Measurements from ENCODE around the gene INPP4A.
"Not testable (repeated sequence)": the region's sequence is repeated elsewhere in the genome, so short reads cannot be mapped to it uniquely, and the experiment has no call there.

The INPP4A gene

DNA sequence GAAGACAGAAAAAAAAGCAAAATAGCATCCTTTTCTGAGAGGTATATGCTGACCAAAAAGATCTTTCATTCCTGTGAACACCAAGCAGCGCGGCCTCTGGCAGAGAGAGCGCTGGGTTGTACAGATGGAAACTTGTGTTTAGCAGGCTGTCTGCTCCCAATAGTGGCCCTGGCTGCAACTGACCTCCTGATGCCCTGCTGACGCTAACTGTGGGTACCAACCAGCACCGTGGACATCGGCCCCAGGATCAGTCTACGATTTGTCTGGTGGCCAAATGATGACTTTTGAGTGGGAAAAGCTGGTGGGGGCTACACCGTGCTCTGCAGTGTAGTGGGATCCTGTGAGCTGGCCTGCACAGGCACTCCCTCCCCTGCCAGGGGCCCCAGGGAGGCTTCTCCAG is 147.9 kb downstream of the INPP4A start:
- H3K27me3 ChIP-seq (ENCODE audit: control insufficient read depth in 1 of 2, insufficient read depth in 2 of 2, low read length in 2 of 2) = no peaks in the 10 kb centered on the region
- H3K9me3 ChIP-seq (ENCODE audit: control insufficient read depth in 1 of 2, low read length in 2 of 2) = no peaks in the 10 kb centered on the region
- peaks cover 0 to 23% of the 10 kb centered on the region in 2 donors for H3K36me3 ChIP-seq (ENCODE audit: control insufficient read depth in 1 of 2, insufficient read depth in 2 of 2, low read length in 2 of 2)
- H3K9ac ChIP-seq (ENCODE audit: low read depth in 1 of 2, low read length in 2 of 2) = no peak overlapping the region
- no peak overlapping the region for H3K4me3 ChIP-seq (ENCODE audit: low read depth in 1 of 2, low read length in 2 of 2)
- H3K4me1 ChIP-seq (ENCODE audit: control insufficient read depth in 1 of 2, insufficient read depth in 2 of 2, low read length in 2 of 2) = no peaks in the 10 kb centered on the region
- H3K27ac ChIP-seq (ENCODE audit: low read depth, low read length) = no peak overlapping the region

DNA sequence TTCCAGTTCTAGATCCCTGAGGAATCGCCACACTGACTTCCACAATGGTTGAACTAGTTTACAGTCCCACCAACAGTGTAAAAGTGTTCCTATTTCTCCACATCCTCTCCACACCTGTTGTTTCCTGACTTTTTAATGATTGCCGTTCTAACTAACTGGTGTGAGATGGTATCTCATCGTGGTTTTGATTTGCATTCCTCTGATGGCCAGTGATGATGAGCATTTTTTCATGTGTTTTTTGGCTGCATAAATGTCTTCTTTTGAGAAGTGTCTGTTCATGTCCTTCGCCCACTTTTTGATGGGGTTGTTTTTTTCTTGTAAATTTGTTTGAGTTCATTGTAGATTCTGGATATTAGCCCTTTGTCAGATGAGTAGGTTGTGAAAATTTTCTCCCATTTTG is 150.0 kb downstream of the INPP4A start:
- H3K36me3 ChIP-seq (ENCODE audit: control insufficient read depth in 1 of 2, insufficient read depth in 2 of 2, low read length in 2 of 2) = peaks cover 0 to 38% of the 10 kb centered on the region in 2 donors
- H3K27ac ChIP-seq (ENCODE audit: low read depth, low read length); H3K9ac ChIP-seq (ENCODE audit: low read depth in 1 of 2, low read length in 2 of 2); H3K27me3 ChIP-seq (ENCODE audit: control insufficient read depth in 1 of 2, insufficient read depth in 2 of 2, low read length in 2 of 2); H3K4me1 ChIP-seq (ENCODE audit: control insufficient read depth in 1 of 2, insufficient read depth in 2 of 2, low read length in 2 of 2); H3K4me3 ChIP-seq (ENCODE audit: low read depth in 1 of 2, low read length in 2 of 2); H3K9me3 ChIP-seq (ENCODE audit: control insufficient read depth in 1 of 2, low read length in 2 of 2): not testable (repeated sequence)

DNA sequence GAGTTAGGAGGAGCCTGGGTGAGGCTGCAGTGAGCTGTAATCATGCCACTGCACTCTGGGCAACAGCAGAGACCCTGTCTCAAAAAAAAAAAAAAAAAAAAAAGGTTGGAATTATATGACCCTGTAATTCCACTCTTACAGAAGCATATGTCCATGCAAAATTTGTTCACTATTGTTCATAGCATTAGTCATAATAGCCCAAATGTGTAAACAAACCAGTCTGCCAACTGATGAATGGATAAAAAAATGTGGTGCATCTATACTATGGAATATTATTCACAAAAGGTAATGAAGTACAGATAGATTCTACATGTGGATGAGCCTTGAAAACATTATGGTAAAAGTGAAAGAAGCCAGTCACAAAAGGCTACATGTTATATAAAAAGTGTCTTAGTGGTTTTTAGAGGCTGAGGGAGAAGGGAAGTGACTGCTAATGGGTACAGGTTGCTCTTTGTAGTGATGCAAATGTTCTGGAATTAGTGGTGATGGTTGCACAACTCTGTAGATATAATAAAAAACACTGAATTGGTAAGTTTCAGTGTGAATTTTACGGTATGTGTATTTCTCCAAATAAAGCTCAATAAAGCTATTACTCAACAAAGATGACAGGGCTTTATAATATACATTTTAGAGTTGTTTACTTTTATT is 154.2 kb downstream of the INPP4A start:
- Histone ChIP-seq H3K9ac (ENCODE audit: low read depth in 1 of 2, low read length in 2 of 2) (no peak overlapping the region), H3K27me3 (ENCODE audit: control insufficient read depth in 1 of 2, insufficient read depth in 2 of 2, low read length in 2 of 2) (no peaks in the 10 kb centered on the region), H3K36me3 (ENCODE audit: control insufficient read depth in 1 of 2, insufficient read depth in 2 of 2, low read length in 2 of 2) (peaks cover 8 to 47% of the 10 kb centered on the region in 2 donors), H3K4me3 (ENCODE audit: low read depth in 1 of 2, low read length in 2 of 2) (no peak overlapping the region), H3K4me1 (ENCODE audit: control insufficient read depth in 1 of 2, insufficient read depth in 2 of 2, low read length in 2 of 2) (no peaks in the 10 kb centered on the region), H3K27ac (ENCODE audit: low read depth, low read length) (no peak overlapping the region), H3K9me3 (ENCODE audit: control insufficient read depth in 1 of 2, low read length in 2 of 2) (no peaks in the 10 kb centered on the region)

DNA sequence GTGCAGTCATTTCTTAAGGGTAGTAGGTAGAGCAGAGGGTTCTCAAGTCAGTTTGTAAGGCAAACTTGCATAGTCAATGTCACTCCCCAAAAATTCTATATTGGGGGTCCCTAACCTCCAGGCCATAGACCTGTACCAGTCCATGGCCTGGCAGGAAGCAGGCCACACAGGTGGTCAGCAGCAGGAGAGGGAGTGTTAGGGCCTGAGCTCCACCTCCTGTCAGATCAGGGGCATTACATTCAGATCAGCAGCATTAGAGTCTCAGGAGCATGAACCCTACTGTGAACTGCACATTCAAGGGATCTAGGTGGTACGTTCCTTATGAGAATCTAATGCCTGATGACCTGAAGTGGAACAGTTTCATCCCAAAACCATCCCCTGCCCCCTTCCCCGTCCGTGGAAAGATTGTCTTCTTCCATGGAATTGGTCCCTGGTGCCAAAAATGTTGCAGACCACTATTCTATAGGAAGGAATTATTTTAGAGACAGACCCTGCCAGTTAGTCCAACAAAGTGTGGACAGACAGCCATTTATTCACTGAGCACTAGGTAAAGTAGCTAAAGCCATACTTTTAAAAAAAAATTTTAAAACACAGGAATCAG is 157.0 kb downstream of the INPP4A start:
- Histone ChIP-seq H3K27me3 (ENCODE audit: control insufficient read depth in 1 of 2, insufficient read depth in 2 of 2, low read length in 2 of 2) (no peaks in the 10 kb centered on the region), H3K4me1 (ENCODE audit: control insufficient read depth in 1 of 2, insufficient read depth in 2 of 2, low read length in 2 of 2) (peaks cover 4 to 5% of the 10 kb centered on the region in 2 donors), H3K27ac (ENCODE audit: low read depth, low read length) (no peak overlapping the region), H3K4me3 (ENCODE audit: low read depth in 1 of 2, low read length in 2 of 2) (no peak overlapping the region), H3K36me3 (ENCODE audit: control insufficient read depth in 1 of 2, insufficient read depth in 2 of 2, low read length in 2 of 2) (peaks cover 8 to 47% of the 10 kb centered on the region in 2 donors), H3K9ac (ENCODE audit: low read depth in 1 of 2, low read length in 2 of 2) (no peak overlapping the region), H3K9me3 (ENCODE audit: control insufficient read depth in 1 of 2, low read length in 2 of 2) (no peaks in the 10 kb centered on the region)

- Histone ChIP-seq H3K4me3 (ENCODE audit: low read depth in 1 of 2, low read length in 2 of 2) (no peak overlapping the region), H3K27me3 (ENCODE audit: control insufficient read depth in 1 of 2, insufficient read depth in 2 of 2, low read length in 2 of 2) (no peaks in the 10 kb centered on the region), H3K36me3 (ENCODE audit: control insufficient read depth in 1 of 2, insufficient read depth in 2 of 2, low read length in 2 of 2) (peaks cover 8 to 28% of the 10 kb centered on the region in 2 donors), H3K27ac (ENCODE audit: low read depth, low read length) (no peak overlapping the region), H3K9me3 (ENCODE audit: control insufficient read depth in 1 of 2, low read length in 2 of 2) (no peaks in the 10 kb centered on the region), H3K4me1 (ENCODE audit: control insufficient read depth in 1 of 2, insufficient read depth in 2 of 2, low read length in 2 of 2) (peaks cover 20 to 22% of the 10 kb centered on the region in 2 donors), H3K9ac (ENCODE audit: low read depth in 1 of 2, low read length in 2 of 2) (no peak overlapping the region)
These were observed 159.9 kb downstream of the INPP4A start for GRCh38 chr2:98604547-98604946.

DNA sequence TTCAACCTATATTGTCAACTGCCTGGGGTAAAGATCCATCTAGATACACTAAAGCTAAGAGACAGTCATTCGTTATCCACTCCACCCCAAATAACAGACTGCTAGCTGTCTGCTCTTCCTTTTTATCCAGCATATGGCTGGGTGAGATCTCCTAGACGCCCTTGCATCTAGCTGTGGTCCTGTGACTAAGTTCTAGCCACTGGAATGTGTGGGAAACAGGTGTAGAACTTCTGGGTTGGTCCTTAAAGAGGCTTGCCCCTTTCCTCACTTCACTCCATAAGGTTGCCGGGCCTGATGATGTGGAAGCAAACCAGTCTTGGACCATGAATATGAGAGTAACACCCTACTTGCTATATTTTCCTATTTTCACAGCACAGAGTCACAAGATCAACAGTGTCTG is 160.4 kb downstream of the INPP4A start:
- H3K4me3 ChIP-seq (ENCODE audit: low read depth in 1 of 2, low read length in 2 of 2) = no peak overlapping the region
- peaks cover 25 to 27% of the 10 kb centered on the region in 2 donors for H3K4me1 ChIP-seq (ENCODE audit: control insufficient read depth in 1 of 2, insufficient read depth in 2 of 2, low read length in 2 of 2)
- no peaks in the 10 kb centered on the region for H3K9me3 ChIP-seq (ENCODE audit: control insufficient read depth in 1 of 2, low read length in 2 of 2)
- peaks cover 5 to 23% of the 10 kb centered on the region in 2 donors for H3K36me3 ChIP-seq (ENCODE audit: control insufficient read depth in 1 of 2, insufficient read depth in 2 of 2, low read length in 2 of 2)
- H3K9ac ChIP-seq (ENCODE audit: low read depth in 1 of 2, low read length in 2 of 2) = no peak overlapping the region
- no peak overlapping the region for H3K27ac ChIP-seq (ENCODE audit: low read depth, low read length)
- no peaks in the 10 kb centered on the region for H3K27me3 ChIP-seq (ENCODE audit: control insufficient read depth in 1 of 2, insufficient read depth in 2 of 2, low read length in 2 of 2)

DNA sequence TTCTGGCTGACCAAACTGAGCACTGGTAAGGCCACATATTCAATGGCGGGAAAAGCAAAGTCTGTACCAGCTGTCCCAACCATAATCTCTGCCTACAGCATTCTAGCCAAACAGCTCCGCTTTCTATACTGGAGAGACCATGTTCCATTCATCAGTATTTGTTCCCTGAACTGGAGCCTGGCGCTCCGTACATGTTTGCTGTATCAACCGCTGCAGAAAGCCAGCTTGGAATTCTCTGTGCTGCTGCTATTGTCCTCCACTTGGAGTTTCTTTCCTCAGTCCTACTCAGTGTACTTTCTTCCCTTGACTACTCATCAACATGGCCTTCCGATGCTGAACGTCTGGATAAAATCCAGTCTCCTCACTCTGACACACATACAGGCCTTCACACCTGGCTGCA is 161.8 kb downstream of the INPP4A start:
- Histone ChIP-seq H3K4me3 (ENCODE audit: low read depth in 1 of 2, low read length in 2 of 2) (peak overlapping the region in 1 of 2 donors; percentile 93), H3K4me1 (ENCODE audit: control insufficient read depth in 1 of 2, insufficient read depth in 2 of 2, low read length in 2 of 2) (peaks cover 34% of the 10 kb centered on the region in 2 donors), H3K27ac (ENCODE audit: low read depth, low read length) (no peak overlapping the region), H3K9me3 (ENCODE audit: control insufficient read depth in 1 of 2, low read length in 2 of 2) (no peaks in the 10 kb centered on the region), H3K36me3 (ENCODE audit: control insufficient read depth in 1 of 2, insufficient read depth in 2 of 2, low read length in 2 of 2) (peaks cover 0 to 23% of the 10 kb centered on the region in 2 donors), H3K27me3 (ENCODE audit: control insufficient read depth in 1 of 2, insufficient read depth in 2 of 2, low read length in 2 of 2) (no peaks in the 10 kb centered on the region), H3K9ac (ENCODE audit: low read depth in 1 of 2, low read length in 2 of 2) (peak overlapping the region in 1 of 2 donors; percentile 97)

DNA sequence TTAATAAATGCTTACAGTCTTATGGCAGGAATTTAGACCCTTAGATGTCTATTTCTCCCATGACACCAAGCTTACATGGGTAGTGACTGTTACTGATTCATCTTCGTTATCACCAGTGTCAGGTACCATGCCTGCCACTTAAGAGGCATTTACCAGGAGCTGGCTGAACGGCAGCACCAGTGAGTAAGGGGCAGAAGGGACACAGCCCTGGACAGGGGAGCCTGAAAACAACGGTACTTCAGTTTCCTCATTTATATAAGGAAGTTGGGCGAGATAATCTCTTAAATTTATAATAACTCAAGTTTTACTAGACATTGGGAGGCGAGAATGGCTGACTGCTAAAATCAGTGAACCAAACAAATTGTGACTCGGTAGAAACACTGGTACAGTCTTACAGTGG is 162.4 kb downstream of the INPP4A start:
- peaks cover 34% of the 10 kb centered on the region in 2 donors for H3K4me1 ChIP-seq (ENCODE audit: control insufficient read depth in 1 of 2, insufficient read depth in 2 of 2, low read length in 2 of 2)
- no peaks in the 10 kb centered on the region for H3K27me3 ChIP-seq (ENCODE audit: control insufficient read depth in 1 of 2, insufficient read depth in 2 of 2, low read length in 2 of 2)
- H3K9ac ChIP-seq (ENCODE audit: low read depth in 1 of 2, low read length in 2 of 2) = peak overlapping the region in 1 of 2 donors; percentile 97
- H3K27ac ChIP-seq (ENCODE audit: low read depth, low read length) = no peak overlapping the region
- H3K36me3 ChIP-seq (ENCODE audit: control insufficient read depth in 1 of 2, insufficient read depth in 2 of 2, low read length in 2 of 2) = peaks cover 0 to 21% of the 10 kb centered on the region in 2 donors
- peak overlapping the region; percentile 93 to 96 for H3K4me3 ChIP-seq (ENCODE audit: low read depth in 1 of 2, low read length in 2 of 2)
- H3K9me3 ChIP-seq (ENCODE audit: control insufficient read depth in 1 of 2, low read length in 2 of 2) = no peaks in the 10 kb centered on the region

- H3K4me1 ChIP-seq (ENCODE audit: control insufficient read depth in 1 of 2, insufficient read depth in 2 of 2, low read length in 2 of 2) = peaks cover 34% of the 10 kb centered on the region in 2 donors
These were observed 163.1 kb downstream of the INPP4A start for GRCh38 chr2:98607741-98608115.

GRCh38 chr2:98608116-98608961 is 163.7 kb downstream of the INPP4A start, which contains the start of the genes COA5 and UNC50:
TSS of gene COA5 (minus strand) at chr2:98608512. CDS start at chr2:98608405, 107 bp downstream.
TSS of gene UNC50 (plus strand) at chr2:98608589. CDS start at chr2:98609760, 1,171 bp downstream.
- Histone ChIP-seq H3K27me3 (ENCODE audit: control insufficient read depth in 1 of 2, insufficient read depth in 2 of 2, low read length in 2 of 2) (no peaks in the 10 kb centered on the region), H3K9ac (ENCODE audit: low read depth in 1 of 2, low read length in 2 of 2) (peak within 1 kb of the TSS; percentile 93 to 97), H3K4me3 (ENCODE audit: low read depth in 1 of 2, low read length in 2 of 2) (peak within 1 kb of the TSS; percentile 93 to 96), H3K27ac (ENCODE audit: low read depth, low read length) (peak within 1 kb of the TSS; percentile 93), H3K9me3 (ENCODE audit: control insufficient read depth in 1 of 2, low read length in 2 of 2) (no peaks in the 10 kb centered on the region), H3K4me1 (ENCODE audit: control insufficient read depth in 1 of 2, insufficient read depth in 2 of 2, low read length in 2 of 2) (peaks cover 34% of the 10 kb centered on the region in 2 donors), H3K36me3 (ENCODE audit: control insufficient read depth in 1 of 2, insufficient read depth in 2 of 2, low read length in 2 of 2) (peaks cover 6 to 23% of the 10 kb centered on the region in 2 donors)

More at GRCh38 chr2:98607741-98608115, 163.1 kb downstream of the INPP4A start:
- Histone ChIP-seq H3K9me3 (ENCODE audit: control insufficient read depth in 1 of 2, low read length in 2 of 2) (no peaks in the 10 kb centered on the region), H3K27me3 (ENCODE audit: control insufficient read depth in 1 of 2, insufficient read depth in 2 of 2, low read length in 2 of 2) (no peaks in the 10 kb centered on the region), H3K27ac (ENCODE audit: low read depth, low read length) (no peak overlapping the region), H3K9ac (ENCODE audit: low read depth in 1 of 2, low read length in 2 of 2) (peak overlapping the region; percentile 93 to 97), H3K36me3 (ENCODE audit: control insufficient read depth in 1 of 2, insufficient read depth in 2 of 2, low read length in 2 of 2) (peaks cover 3 to 23% of the 10 kb centered on the region in 2 donors), H3K4me3 (ENCODE audit: low read depth in 1 of 2, low read length in 2 of 2) (peak overlapping the region; percentile 93 to 96)

Data from duodenal mucosa (tissue), 2 donors.